GM15510 (cell line): ENCODE results near the gene COL9A3.

Experiments
- POLR2A ChIP-seq: IDR thresholded peaks from 3 replicates; pipeline ENCODE4 v1.6.1; 2011; ENCODE audit warnings: borderline replicate concordance; ENCODE audit not compliant: insufficient read length; ENCODE audit errors: extremely low read depth

The COL9A3 gene

GRCh38 chr20:62775206-62775605 lies 41.6 kb upstream of the COL9A3 start:
- no peak for TF ChIP-seq POLR2A

DNA sequence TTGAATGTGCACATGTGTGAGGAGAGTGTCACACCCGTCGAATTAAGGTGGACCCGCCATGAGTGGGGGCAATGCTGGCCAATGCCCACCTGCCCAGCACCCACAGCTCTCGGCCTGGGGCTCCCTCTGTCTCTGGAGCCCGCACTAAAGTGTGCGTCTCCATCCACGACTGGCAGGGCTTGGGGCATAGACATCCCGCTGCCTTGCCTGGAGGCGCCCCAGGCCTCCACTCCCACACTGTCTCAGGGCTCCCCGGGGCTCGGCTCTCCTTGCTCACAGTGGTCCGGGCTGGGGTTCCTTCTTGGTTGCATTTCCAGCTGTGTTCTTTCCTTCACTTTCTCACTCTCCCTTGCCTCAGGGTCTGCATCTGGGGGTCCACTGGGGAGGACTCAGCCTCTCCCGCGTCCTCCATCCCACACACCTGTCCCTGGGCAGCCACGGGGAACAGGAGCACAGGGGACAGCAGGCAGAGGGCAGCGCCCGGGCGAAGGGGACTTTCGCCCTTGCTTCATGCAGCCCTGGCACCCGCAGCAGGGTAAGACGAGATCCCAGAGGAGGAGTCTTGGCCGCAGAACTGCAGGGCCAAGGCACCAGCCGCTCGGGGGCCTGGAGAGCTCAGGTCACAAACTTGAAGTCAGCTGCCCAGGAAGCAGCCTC lies 40.7 kb upstream of the COL9A3 start:
- TF ChIP-seq POLR2A, result no peak

- TF ChIP-seq POLR2A, result peak; percentile 48
These were observed 39.9 kb upstream of the COL9A3 start for GRCh38 chr20:62776692-62777527.

GRCh38 chr20:62777528-62777830 lies 39.4 kb upstream of the COL9A3 start:
- no peak for TF ChIP-seq POLR2A

DNA sequence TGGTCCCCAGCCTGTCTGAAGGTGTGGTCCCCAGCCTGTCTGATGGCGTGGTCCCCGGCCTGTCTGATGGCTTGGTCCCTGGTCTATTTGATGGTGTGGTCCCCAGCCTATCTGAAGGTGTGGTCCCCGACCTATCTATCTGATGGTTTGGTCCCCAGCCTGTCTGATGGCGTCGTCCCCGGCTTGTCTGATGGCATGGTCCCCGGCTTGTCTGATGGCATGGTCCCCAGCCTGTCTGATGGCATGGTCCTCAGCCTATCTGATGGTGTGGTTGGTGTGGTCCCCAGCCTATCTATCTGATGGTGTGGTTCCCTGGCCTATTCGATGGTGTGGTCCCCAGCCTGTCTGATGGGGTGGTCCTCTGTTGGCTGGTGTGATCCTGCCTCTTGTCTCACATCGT lies 38.8 kb upstream of the COL9A3 start:
- TF ChIP-seq POLR2A, result no peak

GRCh38 chr20:62778601-62779416 lies 38.0 kb upstream of the COL9A3 start:
- TF ChIP-seq POLR2A, result no peak

GRCh38 chr20:62779417-62779685 lies 37.5 kb upstream of the COL9A3 start:
- TF ChIP-seq POLR2A, result no peak

GRCh38 chr20:62780204-62780603 lies 36.6 kb upstream of the COL9A3 start:
- no peak for TF ChIP-seq POLR2A

DNA sequence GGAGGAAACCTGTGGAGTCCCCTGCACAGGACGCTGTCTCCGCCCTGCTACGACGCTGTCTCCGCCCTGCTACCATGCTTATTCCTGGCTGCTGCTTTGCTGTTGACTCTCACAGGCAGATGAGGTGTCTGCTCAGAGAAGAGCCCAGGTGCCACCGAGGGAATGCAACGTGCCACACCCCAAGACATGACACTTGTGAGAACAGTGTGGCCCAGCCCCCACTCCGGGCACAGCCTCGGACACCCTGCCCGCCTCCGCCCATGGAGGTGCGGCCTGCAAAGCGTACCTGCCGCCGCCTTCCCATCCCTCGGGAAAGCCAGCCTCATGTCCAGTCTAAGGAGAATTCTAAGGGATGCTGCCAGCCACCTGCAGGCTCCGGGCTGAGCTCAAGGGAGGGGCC lies 36.2 kb upstream of the COL9A3 start:
- no peak for TF ChIP-seq POLR2A

DNA sequence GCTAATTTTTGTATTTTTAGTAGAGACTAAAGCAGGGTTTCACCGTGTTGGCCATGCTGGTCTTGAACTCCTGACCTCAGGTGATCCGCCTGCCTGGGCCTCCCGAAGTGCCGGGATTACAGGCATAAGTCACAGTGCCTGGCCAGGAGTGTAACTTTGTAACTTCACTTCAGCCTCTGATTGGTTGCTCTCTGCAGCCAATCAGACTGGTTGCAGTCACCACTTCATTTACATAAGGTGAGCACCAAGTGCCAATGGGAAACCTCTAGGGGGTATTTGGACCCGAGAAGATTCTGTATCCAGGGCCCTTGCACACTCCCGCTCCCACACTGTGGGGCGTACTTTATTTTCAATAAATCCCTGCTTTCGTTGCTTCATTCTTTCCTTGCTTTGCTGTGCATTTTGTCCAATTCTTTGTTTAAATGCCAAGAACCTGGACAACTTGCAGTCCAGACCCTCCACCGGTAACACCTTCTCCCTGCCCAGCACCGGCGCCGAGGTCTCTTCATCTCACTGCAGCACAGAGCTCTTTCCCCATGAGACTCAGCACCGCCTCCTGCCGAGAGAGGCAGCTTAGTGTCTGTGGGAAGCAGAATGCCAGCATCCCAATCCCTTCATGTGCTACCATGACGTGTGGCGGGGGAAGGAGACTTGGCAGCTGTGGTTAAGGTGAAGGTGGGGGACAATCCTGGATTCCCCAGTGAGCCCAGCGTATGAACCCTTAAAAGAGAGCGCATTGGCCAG lies 34.5 kb upstream of the COL9A3 start:
- no peak for TF ChIP-seq POLR2A

DNA sequence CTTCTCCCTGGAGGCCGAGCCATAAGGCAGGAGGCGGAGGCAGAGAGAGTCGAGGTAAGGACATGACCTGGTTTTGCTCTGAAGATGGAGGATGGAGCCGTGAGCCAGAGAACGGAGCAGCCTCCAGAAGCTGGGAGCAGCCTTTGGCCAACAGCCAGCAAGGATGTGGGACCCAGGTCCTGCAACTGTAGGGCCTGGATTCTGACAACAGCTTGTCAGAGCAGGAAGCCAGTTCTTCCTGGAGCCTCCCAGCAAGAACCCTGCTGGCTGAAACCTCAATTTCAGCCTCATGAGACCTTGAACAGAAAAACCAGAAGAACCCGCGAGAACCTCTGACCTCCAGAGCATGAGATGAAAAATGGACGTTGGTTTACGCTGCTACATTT lies 34.0 kb upstream of the COL9A3 start:
- TF ChIP-seq POLR2A, result no peak

- TF ChIP-seq POLR2A, result no peak
These were observed 32.4 kb upstream of the COL9A3 start for GRCh38 chr20:62784497-62784896.

GRCh38 chr20:62785393-62785792 lies 31.5 kb upstream of the COL9A3 start:
- TF ChIP-seq POLR2A, result no peak

DNA sequence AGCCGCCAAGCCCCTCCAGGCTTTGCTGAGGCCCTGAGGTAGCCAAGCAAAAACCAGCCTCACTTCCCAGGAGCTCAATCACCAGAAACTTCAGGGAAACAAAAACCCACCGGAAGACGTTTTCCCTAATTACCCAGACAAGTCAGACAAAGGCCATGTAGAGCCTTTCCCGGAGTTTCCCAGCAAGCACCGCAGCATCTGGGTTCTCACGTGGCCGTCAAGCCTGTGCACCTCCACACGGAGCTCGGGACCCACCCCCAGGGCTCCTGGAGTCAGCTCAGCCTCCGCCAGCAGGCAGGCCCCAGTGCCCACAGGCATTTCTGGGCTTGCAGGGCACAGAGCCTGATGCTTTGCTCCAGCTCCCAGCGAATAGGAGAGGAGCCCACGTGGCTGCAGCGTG lies 30.7 kb upstream of the COL9A3 start:
- no peak for TF ChIP-seq POLR2A

- TF ChIP-seq POLR2A, result no peak
These were observed 29.5 kb upstream of the COL9A3 start for GRCh38 chr20:62787321-62787720.

DNA sequence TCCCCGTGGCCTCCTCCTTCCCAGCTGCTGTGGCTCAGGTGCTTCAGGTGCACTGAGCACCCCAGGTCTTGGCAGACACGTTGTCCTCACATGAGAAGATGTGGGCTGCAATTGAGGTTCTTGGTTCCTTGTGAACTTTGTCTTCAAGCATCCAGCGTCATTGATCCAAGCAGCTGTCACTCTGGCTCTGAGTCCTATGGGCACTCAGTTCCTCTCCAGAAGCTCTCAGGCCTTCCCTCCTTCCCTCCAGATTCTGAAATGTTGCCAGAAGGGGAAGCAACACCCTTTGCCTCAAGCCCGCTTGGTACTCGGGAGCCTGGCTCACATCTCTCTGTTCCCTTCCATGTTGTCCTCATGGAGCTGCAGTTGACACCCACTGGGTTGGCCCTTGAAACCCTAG lies 29.0 kb upstream of the COL9A3 start:
- TF ChIP-seq POLR2A, result no peak

DNA sequence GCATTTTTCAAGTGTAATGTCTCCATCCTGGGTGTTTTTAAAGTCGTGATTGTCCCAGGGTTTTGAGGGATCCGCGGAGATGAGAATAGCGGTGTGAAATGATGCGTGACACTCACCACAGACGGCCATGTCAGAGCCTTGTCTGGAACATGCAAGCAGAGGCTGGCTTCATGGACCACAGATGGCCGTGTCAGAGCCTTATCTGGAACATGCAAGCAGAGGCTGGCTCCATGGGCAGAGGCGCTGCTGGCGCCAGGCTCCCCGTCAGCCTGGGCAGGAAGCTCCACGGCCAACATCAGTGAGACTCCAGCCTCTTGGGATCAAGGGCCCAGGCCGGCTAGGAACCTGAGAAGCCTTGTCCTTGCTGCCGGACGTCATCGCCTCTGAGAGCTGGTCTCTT lies 28.2 kb upstream of the COL9A3 start:
- no peak for TF ChIP-seq POLR2A
